ENCODE results near the gene MLLT6. TPM values are rescaled to one million over a fixed set of nuclear protein-coding genes. Genes with fewer than 3 reads are reported as not detected.

MLLT6 gene
- total RNA-seq, 1 donor from 2014 or later: 20.0 TPM

DNA sequence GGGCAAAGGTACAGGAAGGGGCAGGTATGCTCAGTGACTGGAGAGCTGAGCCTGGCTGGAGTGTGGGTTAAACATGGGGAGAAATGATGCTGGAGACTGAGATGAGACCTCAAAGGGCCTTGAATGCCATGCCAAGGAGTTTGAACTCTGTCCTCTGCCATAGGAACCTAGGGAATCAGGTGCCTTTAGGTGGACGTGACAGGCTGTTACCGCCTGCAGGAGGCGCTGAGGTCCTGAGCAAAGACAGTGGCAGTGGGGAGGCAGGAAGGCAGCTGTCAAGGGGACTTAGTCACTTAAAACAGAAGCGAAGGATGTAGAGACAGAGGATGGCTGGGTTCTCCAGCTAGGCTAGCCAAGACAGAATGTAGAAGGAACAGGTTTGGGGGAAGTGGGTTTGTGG, 56.5 kb downstream of the MLLT6 start:
- no peak for DNase-seq (ENCODE audit: low spot score)

GRCh38 chr17:38762231-38762630, 57.2 kb downstream of the MLLT6 start:
- DNase-seq (ENCODE audit: low spot score): no peak

GRCh38 chr17:38766341-38766740, 61.3 kb downstream of the MLLT6 start:
- DNase-seq (ENCODE audit: low spot score): no peak

GRCh38 chr17:38768417-38768816, 63.3 kb downstream of the MLLT6 start:
- DNase-seq (ENCODE audit: low spot score): no peak

DNA sequence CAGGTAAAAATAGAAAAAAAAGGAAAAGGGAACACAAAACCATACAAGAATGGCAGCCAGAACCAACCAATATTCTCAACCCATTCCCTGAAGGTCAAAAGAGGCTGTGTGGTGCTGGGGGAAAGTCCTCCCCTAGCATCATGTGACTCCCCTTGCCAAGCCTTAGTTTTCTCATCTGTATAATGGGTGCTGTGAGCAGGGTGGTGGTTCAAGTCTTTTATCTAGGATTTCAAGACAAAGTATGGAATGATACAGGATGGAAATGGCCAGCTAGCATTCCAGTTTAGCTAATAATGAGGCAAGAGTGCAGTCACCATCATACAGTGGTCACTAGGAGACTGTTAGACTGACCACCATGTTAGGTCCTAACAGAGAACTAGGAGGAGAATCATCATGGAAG, 68.2 kb downstream of the MLLT6 start:
- DNase-seq (ENCODE audit: low spot score): no peak

DNA sequence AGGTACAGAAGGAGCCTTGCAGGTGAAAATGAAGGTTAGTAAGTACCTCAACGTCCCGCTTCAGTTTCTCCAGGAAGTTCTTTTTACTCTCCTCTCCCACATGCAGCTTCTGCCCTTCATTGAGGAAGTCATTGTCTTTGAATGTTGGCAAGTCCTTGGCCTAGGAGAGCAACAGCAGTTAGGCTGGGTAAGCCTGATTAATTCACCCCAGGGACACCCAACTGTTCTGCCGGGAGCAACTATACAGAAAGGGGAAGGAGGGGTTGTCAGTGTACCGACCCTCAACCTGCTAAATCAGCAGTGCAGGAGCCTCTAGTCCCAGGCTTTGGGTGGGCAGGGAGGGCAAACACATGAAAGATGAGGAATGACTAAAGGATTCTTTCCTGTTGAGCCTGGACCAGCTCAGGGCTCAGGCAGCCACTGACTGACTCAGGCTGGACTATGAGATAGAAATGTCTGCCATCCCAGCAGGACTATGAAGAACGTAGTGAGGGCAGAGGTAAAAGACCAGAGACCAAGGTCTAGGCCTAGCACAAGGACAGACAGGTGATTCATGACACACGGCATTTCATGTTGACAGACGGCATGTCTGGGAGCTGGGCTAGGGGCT, 72.7 kb downstream of the MLLT6 start:
- DNase-seq (ENCODE audit: low spot score): no peak

Other genes starting within 250 kb of the MLLT6 start
- gene SRCIN1, start 99.3 kb upstream of the MLLT6 start, total RNA-seq (ENCODE audit: insufficient read depth, low replicate concordance): 2.4 TPM
- 3.1 TPM for gene EPOP, start 30.3 kb upstream of the MLLT6 start, total RNA-seq (ENCODE audit: insufficient read depth, low replicate concordance)
- 2.2 TPM for gene CISD3, start 25.1 kb downstream of the MLLT6 start, total RNA-seq (ENCODE audit: insufficient read depth, low replicate concordance)
- gene PCGF2, start 43.1 kb downstream of the MLLT6 start, total RNA-seq (ENCODE audit: insufficient read depth, low replicate concordance): 7.0 TPM
- 97.7 TPM for gene PSMB3, start 47.5 kb downstream of the MLLT6 start, total RNA-seq (ENCODE audit: insufficient read depth, low replicate concordance)
- gene PIP4K2B, start 94.3 kb downstream of the MLLT6 start, total RNA-seq (ENCODE audit: insufficient read depth, low replicate concordance): 48.6 TPM
- gene CWC25, start 120.0 kb downstream of the MLLT6 start, total RNA-seq (ENCODE audit: insufficient read depth, low replicate concordance): 17.6 TPM
- gene RPL23, start 148.4 kb downstream of the MLLT6 start, total RNA-seq (ENCODE audit: insufficient read depth, low replicate concordance): 1,829 TPM
- 266 TPM for gene LASP1, start 164.8 kb downstream of the MLLT6 start, total RNA-seq (ENCODE audit: insufficient read depth, low replicate concordance)

All from umbilical cord (tissue), 2 donors.